ENCODE measurements around the gene CDX2.

Gene CDX2

GRCh38 chr13:27915301-27916207, 53.6 kb downstream of the CDX2 start:
- DNase-seq = no peak

GRCh38 chr13:27913160-27913559, 56.0 kb downstream of the CDX2 start:
- DNase-seq = no peak

GRCh38 chr13:27911521-27911920, 57.6 kb downstream of the CDX2 start:
- no peak for DNase-seq
